ENCODE measurements around the gene SPATA17.
"Not testable (repeated sequence)": the region's sequence is repeated elsewhere in the genome, so short reads cannot be mapped to it uniquely, and the experiment has no call there.

SPATA17 gene, protein sequence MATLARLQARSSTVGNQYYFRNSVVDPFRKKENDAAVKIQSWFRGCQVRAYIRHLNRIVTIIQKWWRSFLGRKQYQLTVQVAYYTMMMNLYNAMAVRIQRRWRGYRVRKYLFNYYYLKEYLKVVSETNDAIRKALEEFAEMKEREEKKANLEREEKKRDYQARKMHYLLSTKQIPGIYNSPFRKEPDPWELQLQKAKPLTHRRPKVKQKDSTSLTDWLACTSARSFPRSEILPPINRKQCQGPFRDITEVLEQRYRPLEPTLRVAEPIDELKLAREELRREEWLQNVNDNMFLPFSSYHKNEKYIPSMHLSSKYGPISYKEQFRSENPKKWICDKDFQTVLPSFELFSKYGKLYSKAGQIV

DNA sequence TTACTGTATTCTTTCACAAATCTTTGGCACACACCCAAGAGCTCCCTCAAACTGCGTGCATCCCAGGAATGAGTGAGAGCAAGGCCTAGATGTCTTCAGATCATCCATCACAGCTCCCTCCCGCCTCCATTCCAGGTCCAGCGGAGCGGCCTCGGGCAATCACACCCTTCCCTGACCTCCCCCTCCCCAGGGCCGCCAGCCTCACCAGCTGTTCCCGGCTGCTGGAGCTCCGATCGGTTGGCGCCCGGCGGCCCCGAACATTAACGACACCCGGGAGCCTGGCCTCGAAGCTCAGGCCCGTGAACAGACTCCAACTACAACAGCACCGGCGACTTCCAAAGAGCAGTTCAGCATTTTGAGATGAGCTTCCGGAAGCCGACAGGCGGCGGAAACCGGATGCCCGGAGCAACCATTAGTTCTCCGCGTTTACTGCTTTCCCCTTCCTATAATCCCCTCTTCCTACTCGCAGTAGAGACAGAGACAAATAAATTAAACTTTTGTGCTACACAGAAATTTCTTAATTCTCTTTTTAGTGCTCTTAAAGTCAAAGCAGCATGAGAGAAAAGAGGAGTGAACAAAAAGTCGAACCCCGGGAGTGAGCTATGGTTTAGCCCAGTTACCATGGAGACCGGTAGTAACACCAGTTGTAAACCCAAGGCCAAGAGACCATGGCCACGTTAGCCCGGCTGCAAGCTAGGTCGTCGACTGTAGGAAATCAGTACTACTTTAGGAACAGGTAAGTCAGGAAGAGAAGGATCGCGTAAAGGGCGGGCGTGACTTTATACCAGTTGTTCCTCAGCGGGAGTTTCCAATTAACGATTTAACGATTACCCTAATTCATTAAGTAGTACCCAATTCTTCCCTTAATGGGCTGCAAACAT lies at the start of gene SPATA17, which contains the start of gene GPATCH2:
TSS of gene SPATA17 (plus strand) at position 634 of the 881 bp plus-strand sequence. CDS start at position 669, 35 bp downstream.
TSS of gene GPATCH2 (minus strand) at position 380 of the 881 bp plus-strand sequence. CDS start at position 261, 119 bp downstream.
- Mint-ChIP-seq H3K4me3 (peak within 1 kb of the TSS; percentile 91), H3K27me3 (peaks cover 10% of the 10 kb centered on the region), H3K4me1 (ENCODE audit: low read depth) (peaks cover 40% of the 10 kb centered on the region), H3K9me3 (no peaks in the 10 kb centered on the region), H3K27ac (peak within 1 kb of the TSS; percentile 99), H3K36me3 (ENCODE audit: low read depth) (peaks cover 10% of the 10 kb centered on the region)
- DNase-seq = peak; percentile 78

DNA sequence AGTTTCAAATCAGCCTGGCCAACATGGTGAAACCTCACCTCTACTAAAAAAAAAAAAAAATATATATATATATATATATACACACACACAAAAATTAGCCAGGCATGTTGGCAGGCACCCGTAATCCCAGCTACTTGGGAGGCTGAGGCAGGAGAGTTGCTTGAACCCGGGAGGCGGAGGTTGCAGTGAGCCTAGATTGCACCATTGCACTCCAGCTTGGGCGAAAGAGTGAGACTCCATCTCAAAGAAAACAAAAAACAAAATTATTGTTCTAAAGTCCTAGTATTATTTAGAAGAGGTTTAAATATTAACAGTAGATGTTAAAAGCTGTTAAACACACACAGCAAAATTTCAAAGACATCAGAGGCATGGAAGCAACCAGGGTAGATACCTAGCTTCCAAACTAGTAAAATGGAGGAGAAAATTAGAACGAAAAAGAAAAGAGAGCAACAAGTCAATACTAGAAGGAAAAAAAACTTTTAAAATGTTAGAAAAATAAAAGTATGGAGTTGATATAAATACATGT lies 46.8 kb upstream of the SPATA17 start:
- H3K9me3 Mint-ChIP-seq; H3K4me3 Mint-ChIP-seq; H3K27me3 Mint-ChIP-seq; DNase-seq; H3K4me1 Mint-ChIP-seq (ENCODE audit: low read depth); H3K27ac Mint-ChIP-seq: not testable (repeated sequence)
- peaks cover 22% of the 10 kb centered on the region for H3K36me3 Mint-ChIP-seq (ENCODE audit: low read depth)

DNA sequence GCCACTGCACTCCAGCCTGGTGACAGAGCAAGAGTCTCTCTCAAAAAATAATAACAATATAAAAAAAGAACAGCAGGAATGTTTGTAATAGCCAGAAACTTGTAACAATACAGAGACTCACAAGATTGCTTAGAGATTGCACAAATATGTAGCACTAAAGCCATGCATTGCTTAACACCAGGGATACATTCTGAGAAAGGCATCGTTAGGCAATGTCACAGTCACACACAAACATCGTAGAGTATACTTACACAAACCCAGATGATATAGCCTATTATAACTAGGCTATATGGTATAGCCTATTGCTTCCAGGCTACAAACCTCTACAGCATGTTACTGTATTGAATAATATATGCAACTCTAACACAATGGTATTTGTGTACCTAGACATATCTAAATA lies 45.6 kb upstream of the SPATA17 start:
- H3K27ac Mint-ChIP-seq = no peak overlapping the region
- peaks cover 22% of the 10 kb centered on the region for H3K36me3 Mint-ChIP-seq (ENCODE audit: low read depth)
- no peak overlapping the region for H3K4me3 Mint-ChIP-seq

DNA sequence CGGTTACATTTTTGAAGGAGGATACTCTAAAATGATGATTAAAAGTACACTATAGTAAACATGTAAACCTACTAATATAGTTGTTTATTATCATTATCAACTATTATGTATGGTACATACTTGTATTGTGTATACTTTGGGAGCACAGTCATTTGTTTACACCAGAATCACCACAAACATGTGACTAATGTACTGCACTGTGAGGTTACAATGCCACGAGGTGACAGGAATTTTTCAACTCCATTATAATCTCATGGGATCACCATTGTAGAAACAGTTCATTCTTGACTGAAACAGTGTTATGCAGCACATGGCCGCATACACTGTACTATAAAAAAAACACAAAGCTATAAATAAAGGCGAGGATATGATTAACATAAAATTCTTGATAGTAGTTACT lies 44.6 kb upstream of the SPATA17 start:
- H3K4me1 Mint-ChIP-seq (ENCODE audit: low read depth) = no peaks in the 10 kb centered on the region
- no peak overlapping the region for H3K27ac Mint-ChIP-seq
- H3K36me3 Mint-ChIP-seq (ENCODE audit: low read depth) = peaks cover 15% of the 10 kb centered on the region
- DNase-seq = no peak
- H3K9me3 Mint-ChIP-seq = no peaks in the 10 kb centered on the region
- no peak overlapping the region for H3K4me3 Mint-ChIP-seq
- no peaks in the 10 kb centered on the region for H3K27me3 Mint-ChIP-seq

More for the DNA sequence above, 45.6 kb upstream of the SPATA17 start:
- Mint-ChIP-seq H3K27me3 (no peaks in the 10 kb centered on the region), H3K9me3 (no peaks in the 10 kb centered on the region), H3K4me1 (ENCODE audit: low read depth) (no peaks in the 10 kb centered on the region)
- no peak for DNase-seq

DNA sequence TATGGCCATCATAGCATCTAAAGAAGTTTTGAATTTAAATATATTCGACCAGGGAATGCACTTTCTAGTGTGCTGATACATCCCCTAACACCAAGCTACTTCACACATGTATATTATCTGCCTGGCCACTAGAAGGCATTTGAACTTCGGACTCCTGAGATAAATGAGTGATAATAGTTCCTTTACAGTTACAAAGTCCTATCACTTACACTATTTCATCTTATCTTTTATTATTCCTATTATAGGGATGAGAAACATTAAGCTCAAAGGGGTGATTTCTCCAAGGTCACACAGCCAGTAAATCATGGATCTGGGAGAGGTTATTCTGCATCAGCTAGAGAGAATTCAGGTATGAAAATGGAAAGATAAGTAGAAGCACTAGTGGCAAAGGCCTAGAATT lies 40.5 kb upstream of the SPATA17 start:
- Mint-ChIP-seq H3K9me3 (no peaks in the 10 kb centered on the region), H3K36me3 (ENCODE audit: low read depth) (peaks cover 13% of the 10 kb centered on the region), H3K4me1 (ENCODE audit: low read depth) (no peaks in the 10 kb centered on the region), H3K27me3 (no peaks in the 10 kb centered on the region), H3K27ac (no peak overlapping the region), H3K4me3 (no peak overlapping the region)
- DNase-seq = no peak

DNA sequence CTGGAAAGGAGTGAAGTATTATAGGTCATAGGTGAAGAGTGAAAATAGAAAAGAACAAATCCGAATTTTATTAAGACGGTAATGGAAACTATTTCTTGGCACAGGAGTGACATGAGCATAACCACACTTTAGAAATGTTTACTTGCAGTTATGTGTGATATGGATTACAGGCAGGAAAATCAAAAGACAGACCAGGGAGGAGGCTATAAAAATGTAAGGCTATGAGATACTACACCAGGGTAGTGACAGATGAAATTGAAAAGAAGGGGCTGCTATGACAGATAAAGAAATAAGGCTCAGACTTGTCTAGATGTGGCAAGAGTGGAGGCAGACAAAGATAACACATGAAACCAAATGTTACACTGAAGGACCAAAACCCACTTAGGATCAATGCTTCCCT lies 32.0 kb upstream of the SPATA17 start:
- DNase-seq = no peak
- Mint-ChIP-seq H3K27me3 (no peaks in the 10 kb centered on the region), H3K9me3 (no peaks in the 10 kb centered on the region), H3K4me3 (no peak overlapping the region), H3K4me1 (ENCODE audit: low read depth) (no peaks in the 10 kb centered on the region), H3K27ac (no peak overlapping the region), H3K36me3 (ENCODE audit: low read depth) (peaks cover 27% of the 10 kb centered on the region)

DNA sequence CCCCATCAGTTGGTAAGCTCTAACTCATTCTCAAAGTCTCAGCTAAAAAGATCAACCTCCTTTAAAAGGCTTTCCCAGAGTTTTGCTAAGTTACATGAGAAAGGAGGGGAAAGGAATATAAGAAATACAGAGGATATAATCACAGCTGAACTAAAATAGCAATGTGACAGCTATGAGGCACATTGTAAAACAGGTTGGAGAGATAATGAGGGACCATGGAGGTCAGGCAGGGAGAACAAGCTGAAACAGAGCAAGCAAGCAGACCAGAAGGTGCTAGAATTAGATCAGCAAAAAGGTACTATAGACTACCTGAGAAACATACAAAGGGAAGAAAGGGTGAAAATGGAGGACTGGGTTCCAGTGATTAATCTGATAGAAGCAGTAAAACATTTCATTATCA lies 28.8 kb upstream of the SPATA17 start:
- peaks cover 38% of the 10 kb centered on the region for H3K36me3 Mint-ChIP-seq (ENCODE audit: low read depth)
- DNase-seq = no peak
- H3K9me3 Mint-ChIP-seq = no peaks in the 10 kb centered on the region
- H3K27ac Mint-ChIP-seq = no peak overlapping the region
- H3K4me1 Mint-ChIP-seq (ENCODE audit: low read depth) = no peaks in the 10 kb centered on the region
- no peaks in the 10 kb centered on the region for H3K27me3 Mint-ChIP-seq
- no peak overlapping the region for H3K4me3 Mint-ChIP-seq

DNA sequence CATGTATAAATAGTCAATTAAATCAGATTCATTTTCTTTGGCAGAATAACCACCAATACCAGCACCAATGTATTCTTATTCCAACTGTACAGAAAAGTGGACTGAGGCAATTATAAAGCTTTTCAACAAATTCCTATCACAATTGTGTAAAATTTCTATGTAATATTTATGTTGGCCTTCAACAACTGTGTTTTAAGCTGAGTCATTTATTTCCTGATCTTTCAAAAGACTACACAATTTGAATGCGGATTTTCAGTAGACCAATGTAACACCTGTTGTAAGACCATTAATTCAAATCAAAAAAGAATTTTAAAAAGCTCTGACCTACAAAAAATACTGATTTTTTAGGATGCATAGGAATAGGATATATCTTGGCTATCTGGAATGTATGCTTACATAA lies 25.8 kb upstream of the SPATA17 start:
- H3K4me1 Mint-ChIP-seq (ENCODE audit: low read depth) = no peaks in the 10 kb centered on the region
- H3K27ac Mint-ChIP-seq = no peak overlapping the region
- DNase-seq = no peak
- peaks cover 52% of the 10 kb centered on the region for H3K36me3 Mint-ChIP-seq (ENCODE audit: low read depth)
- H3K27me3 Mint-ChIP-seq = no peaks in the 10 kb centered on the region
- no peaks in the 10 kb centered on the region for H3K9me3 Mint-ChIP-seq
- no peak overlapping the region for H3K4me3 Mint-ChIP-seq

DNA sequence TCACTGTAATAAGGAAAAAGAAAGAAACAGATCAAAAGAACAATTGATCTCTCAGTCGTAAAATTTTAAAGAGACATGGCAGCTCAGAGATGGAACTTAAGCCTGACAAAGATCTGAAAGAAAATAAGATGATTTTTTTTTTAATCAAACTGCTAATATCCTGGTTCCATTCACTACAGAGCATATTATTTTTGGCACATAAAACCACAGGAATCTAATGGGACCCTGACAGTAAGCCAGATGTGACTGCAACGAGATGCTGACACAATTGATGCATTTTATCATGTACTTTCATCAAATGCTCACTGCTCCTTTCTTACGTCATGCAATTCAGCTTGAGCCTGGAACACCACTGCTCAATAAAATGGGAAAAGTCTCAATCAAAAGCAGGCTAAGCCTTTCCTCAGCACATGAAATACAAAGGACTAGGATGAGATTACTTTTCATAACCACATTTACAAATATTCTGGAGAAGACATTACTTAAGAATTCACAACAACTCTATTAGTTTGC lies 16.9 kb upstream of the SPATA17 start:
- no peaks in the 10 kb centered on the region for H3K9me3 Mint-ChIP-seq
- peaks cover 17% of the 10 kb centered on the region for H3K4me1 Mint-ChIP-seq (ENCODE audit: low read depth)
- H3K36me3 Mint-ChIP-seq (ENCODE audit: low read depth) = peaks cover 74% of the 10 kb centered on the region
- no peaks in the 10 kb centered on the region for H3K27me3 Mint-ChIP-seq
- no peak overlapping the region for H3K4me3 Mint-ChIP-seq
- DNase-seq = no peak
- no peak overlapping the region for H3K27ac Mint-ChIP-seq

DNA sequence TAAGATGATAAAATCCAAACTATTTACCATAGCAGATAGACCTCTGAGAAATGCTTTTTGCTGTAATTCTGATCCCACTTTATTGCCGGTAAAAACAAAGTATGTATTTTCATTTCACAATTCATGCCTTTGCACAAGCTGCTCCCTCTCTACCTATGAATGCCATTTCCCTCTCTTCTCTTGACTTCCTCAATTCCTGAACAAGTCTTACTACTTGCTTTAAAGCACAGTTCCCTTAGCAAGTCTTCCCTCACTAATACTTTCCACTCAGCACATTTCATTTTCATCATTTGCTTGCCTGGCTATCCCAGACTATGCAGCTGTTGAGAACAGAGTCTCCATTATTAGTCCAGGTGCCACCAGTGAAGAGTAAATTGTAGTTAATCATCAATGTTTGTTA lies 14.0 kb upstream of the SPATA17 start:
- peaks cover 39% of the 10 kb centered on the region for H3K4me1 Mint-ChIP-seq (ENCODE audit: low read depth)
- peaks cover 64% of the 10 kb centered on the region for H3K36me3 Mint-ChIP-seq (ENCODE audit: low read depth)
- H3K27me3 Mint-ChIP-seq = no peaks in the 10 kb centered on the region
- no peaks in the 10 kb centered on the region for H3K9me3 Mint-ChIP-seq
- no peak overlapping the region for H3K27ac Mint-ChIP-seq
- no peak overlapping the region for H3K4me3 Mint-ChIP-seq
- no peak for DNase-seq

DNA sequence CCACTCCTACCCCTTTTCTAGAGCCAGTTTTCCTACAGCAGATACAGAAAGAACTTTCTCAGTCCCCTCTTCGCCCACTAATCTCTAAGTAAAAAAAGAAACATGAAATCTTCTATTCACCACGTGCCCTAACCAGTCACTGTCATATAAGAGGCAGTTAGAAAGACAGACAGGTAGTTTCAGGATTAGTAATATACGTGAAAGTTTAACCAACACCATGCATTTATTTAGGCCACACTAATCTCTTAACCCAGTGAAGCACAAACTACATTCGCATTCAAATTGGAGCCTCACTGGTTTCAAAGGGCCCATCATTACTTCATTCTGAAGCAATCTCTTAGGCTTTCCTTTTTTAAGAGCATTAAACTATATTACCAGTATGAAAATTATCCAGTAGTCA lies 10.3 kb upstream of the SPATA17 start:
- no peak overlapping the region for H3K4me3 Mint-ChIP-seq
- H3K36me3 Mint-ChIP-seq (ENCODE audit: low read depth) = peaks cover 55% of the 10 kb centered on the region
- H3K4me1 Mint-ChIP-seq (ENCODE audit: low read depth) = peaks cover 55% of the 10 kb centered on the region
- no peaks in the 10 kb centered on the region for H3K9me3 Mint-ChIP-seq
- H3K27me3 Mint-ChIP-seq = no peaks in the 10 kb centered on the region
- peak overlapping the region; percentile 74 for H3K27ac Mint-ChIP-seq
- no peak for DNase-seq

DNA sequence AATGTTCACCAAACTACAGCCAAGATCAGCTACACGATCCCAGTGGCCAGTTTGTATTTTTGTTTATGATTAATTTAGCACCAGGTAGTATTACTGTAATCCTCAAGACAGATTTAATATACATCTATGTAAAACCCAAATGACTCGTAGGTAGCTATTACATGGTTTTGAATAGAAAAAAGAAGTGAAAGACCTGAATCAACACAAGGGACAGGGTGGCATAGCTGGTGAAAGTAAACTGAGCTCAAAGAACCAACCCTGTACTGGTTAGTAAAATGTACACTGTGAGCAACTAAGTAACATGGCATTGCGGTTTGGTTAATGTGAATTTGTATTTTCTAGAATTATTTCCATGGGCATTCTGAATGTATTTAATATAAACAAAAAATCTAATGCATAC lies 9.1 kb upstream of the SPATA17 start:
- Mint-ChIP-seq H3K9me3 (no peaks in the 10 kb centered on the region), H3K27me3 (no peaks in the 10 kb centered on the region), H3K4me3 (no peak overlapping the region), H3K4me1 (ENCODE audit: low read depth) (peaks cover 60% of the 10 kb centered on the region), H3K27ac (peak overlapping the region; percentile 2), H3K36me3 (ENCODE audit: low read depth) (peaks cover 48% of the 10 kb centered on the region)
- no peak for DNase-seq

DNA sequence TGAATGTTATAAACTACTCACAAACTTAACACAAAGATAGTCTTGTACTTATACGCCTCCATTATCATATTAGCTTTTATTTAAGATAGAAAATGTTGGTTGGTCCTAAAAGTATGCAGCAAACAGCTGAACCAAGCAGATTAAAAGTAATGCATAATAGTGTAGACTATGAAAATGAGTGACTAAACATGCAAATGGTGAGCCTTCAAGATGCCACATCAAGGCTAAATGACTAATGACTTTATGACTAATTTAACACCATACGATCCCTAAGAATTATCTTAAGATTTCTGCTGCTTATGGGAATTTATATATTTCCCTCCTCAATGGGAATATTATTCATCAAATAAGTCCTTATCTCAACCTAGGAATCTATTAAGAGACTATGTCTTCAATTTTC lies 4.8 kb upstream of the SPATA17 start:
- Mint-ChIP-seq H3K4me1 (ENCODE audit: low read depth) (peaks cover 65% of the 10 kb centered on the region), H3K36me3 (ENCODE audit: low read depth) (peaks cover 27% of the 10 kb centered on the region), H3K9me3 (no peaks in the 10 kb centered on the region), H3K27ac (no peak overlapping the region), H3K4me3 (no peak overlapping the region), H3K27me3 (no peaks in the 10 kb centered on the region)
- no peak for DNase-seq

DNA sequence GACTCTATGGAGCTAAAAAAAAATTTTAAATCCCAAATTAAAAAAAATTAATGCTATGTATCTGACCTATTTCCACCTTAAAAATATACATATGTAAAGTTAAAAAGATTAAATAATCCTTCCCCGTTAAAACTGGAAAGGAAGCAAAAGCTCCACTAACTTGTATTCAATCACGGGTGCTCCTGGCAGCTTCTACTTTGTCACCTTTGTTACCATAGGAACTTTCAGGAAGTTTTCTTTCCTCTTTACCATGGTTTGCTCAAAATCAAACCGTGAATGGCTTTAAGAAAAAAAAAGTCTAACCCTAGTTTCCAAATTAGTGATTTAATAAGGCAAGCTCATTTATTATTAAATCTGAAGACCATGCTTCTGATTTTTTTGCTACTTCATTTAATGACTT lies 3.7 kb upstream of the SPATA17 start:
- no peak for DNase-seq
- H3K4me1 Mint-ChIP-seq (ENCODE audit: low read depth) = peaks cover 60% of the 10 kb centered on the region
- H3K27me3 Mint-ChIP-seq = no peaks in the 10 kb centered on the region
- H3K36me3 Mint-ChIP-seq (ENCODE audit: low read depth) = peaks cover 21% of the 10 kb centered on the region
- H3K27ac Mint-ChIP-seq = no peak overlapping the region
- no peaks in the 10 kb centered on the region for H3K9me3 Mint-ChIP-seq
- no peak overlapping the region for H3K4me3 Mint-ChIP-seq
